ENCODE results near the gene MAD1L1. TPM values are rescaled to one million over a fixed set of nuclear protein-coding genes. Genes with fewer than 3 reads are reported as not detected.

MAD1L1 gene
- total RNA-seq, 2 experiments from 2014 or later, result 157 to 160 TPM

DNA sequence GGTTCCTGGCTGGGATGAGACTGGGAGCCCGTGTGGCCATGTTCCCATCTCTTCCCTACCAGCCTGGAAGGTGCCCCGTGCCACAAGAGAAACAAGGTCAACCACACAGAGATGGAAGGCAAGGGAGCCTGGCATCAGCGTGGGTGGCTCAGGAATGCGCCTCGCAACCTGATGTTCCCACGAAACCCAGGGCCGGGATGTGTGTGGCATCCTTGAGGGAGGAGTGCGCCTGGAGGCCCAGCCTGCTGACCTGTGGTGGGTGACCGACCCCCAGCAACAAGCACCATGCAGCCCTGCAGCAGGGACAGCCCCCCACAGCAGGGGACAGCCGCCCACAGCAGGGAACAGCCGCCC, 295.5 kb downstream of the MAD1L1 start:
- Histone ChIP-seq H3K4me3 (ENCODE audit: low read length) (no peak overlapping the region), H3K36me3 (ENCODE audit: insufficient read depth, low read length) (peaks cover 41% of the 10 kb centered on the region), H3K27ac (ENCODE audit: low read depth in 1 of 2, low read length in 2 of 2) (no peak overlapping the region), H3K4me1 (ENCODE audit: insufficient read depth, low read length) (peaks cover 69% of the 10 kb centered on the region), H3K27me3 (ENCODE audit: control insufficient read depth in 1 of 2, insufficient read depth in 2 of 2, low read length in 2 of 2) (no peaks in the 10 kb centered on the region), H3K9me3 (ENCODE audit: control insufficient read depth in 1 of 2, insufficient read depth in 1 of 2, low read length in 2 of 2) (no peaks in the 10 kb centered on the region)
- H3K27ac Mint-ChIP-seq, result peak overlapping the region; percentile 92
- H3K36me3 Mint-ChIP-seq (ENCODE audit: low read depth), result peaks cover 76% of the 10 kb centered on the region
- H3K4me1 Mint-ChIP-seq (ENCODE audit: low read depth), result peaks cover 68% of the 10 kb centered on the region
- ChIA-PET POLR2A (interaction anchor here (2.0 kb wide), 1 partner anchor 10 kb away, joined by 8 read pairs; no protein-coding TSS in a partner anchor), CTCF (no interaction called here)
- peak overlapping the region; percentile 82 for H3K4me3 Mint-ChIP-seq
- DNase-seq, result no peak
- ATAC-seq (ENCODE audit: poor library complexity), result no peak
- intact Hi-C loops (cut with DNase I, micrococcal nuclease), result no loop called here
- no peaks in the 10 kb centered on the region for H3K9me3 Mint-ChIP-seq
- TF ChIP-seq, protein P1, sequence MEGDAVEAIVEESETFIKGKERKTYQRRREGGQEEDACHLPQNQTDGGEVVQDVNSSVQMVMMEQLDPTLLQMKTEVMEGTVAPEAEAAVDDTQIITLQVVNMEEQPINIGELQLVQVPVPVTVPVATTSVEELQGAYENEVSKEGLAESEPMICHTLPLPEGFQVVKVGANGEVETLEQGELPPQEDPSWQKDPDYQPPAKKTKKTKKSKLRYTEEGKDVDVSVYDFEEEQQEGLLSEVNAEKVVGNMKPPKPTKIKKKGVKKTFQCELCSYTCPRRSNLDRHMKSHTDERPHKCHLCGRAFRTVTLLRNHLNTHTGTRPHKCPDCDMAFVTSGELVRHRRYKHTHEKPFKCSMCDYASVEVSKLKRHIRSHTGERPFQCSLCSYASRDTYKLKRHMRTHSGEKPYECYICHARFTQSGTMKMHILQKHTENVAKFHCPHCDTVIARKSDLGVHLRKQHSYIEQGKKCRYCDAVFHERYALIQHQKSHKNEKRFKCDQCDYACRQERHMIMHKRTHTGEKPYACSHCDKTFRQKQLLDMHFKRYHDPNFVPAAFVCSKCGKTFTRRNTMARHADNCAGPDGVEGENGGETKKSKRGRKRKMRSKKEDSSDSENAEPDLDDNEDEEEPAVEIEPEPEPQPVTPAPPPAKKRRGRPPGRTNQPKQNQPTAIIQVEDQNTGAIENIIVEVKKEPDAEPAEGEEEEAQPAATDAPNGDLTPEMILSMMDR (IDR thresholded peaks at IDR 0.05), result no peak
- peaks cover 4% of the 10 kb centered on the region for H3K27me3 Mint-ChIP-seq

DNA sequence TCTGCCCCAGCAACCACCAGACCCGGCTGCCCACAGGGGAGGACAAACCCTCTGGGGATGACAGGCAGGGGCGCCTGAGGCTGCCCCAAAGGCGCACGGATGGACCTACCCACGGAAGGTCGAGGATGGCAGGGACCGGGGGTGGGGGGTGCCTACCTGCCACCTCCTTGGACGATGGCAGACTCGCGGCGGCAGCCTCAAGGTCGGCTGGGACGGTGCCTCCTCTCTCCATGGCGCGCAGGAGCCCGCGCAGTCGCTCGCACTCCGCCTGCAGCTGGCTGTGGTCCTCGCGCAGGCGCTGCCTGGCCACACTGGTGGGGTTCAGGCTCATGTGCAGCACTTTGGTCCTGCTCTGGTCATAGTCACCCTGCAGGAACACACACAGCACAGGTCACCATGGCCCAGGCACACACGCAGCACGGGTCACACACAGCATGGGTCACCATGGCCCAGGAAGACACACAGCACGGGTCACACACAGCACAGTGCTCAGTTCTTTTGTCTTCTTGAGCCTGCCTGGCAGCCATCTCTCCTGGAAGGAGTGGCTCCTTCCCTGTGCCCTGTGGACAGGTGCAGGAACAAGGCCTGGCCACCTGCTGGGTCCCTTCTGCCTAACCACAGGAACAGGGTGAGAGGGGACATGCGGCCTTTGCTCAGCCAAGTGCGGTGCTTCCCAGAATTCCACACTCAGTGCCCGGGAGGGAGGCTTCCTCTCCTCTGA, 296.1 kb downstream of the MAD1L1 start:
- H3K9me3 Mint-ChIP-seq, result no peaks in the 10 kb centered on the region
- TF ChIP-seq, protein P1 (IDR thresholded peaks at IDR 0.05), result no peak
- peak overlapping the region; percentile 92 for H3K27ac Mint-ChIP-seq
- ATAC-seq (ENCODE audit: poor library complexity) (no peak), DNase-seq (no peak)
- peaks cover 81% of the 10 kb centered on the region for H3K36me3 Mint-ChIP-seq (ENCODE audit: low read depth)
- Histone ChIP-seq H3K36me3 (ENCODE audit: insufficient read depth, low read length) (peaks cover 46% of the 10 kb centered on the region), H3K4me3 (ENCODE audit: low read length) (no peak overlapping the region), H3K27me3 (ENCODE audit: control insufficient read depth in 1 of 2, insufficient read depth in 2 of 2, low read length in 2 of 2) (no peaks in the 10 kb centered on the region), H3K4me1 (ENCODE audit: insufficient read depth, low read length) (peaks cover 67% of the 10 kb centered on the region), H3K27ac (ENCODE audit: low read depth in 1 of 2, low read length in 2 of 2) (no peak overlapping the region), H3K9me3 (ENCODE audit: control insufficient read depth in 1 of 2, insufficient read depth in 1 of 2, low read length in 2 of 2) (no peaks in the 10 kb centered on the region)
- POLR2A ChIA-PET, result interaction anchor here (2.0 kb wide), 1 partner anchor 10 kb away, joined by 8 read pairs; no protein-coding TSS in a partner anchor
- peaks cover 66% of the 10 kb centered on the region for H3K4me1 Mint-ChIP-seq (ENCODE audit: low read depth)
- peak overlapping the region; percentile 85 for H3K4me3 Mint-ChIP-seq
- CTCF ChIA-PET, result no interaction called here
- peaks cover 4% of the 10 kb centered on the region for H3K27me3 Mint-ChIP-seq
- intact Hi-C loops (cut with DNase I, micrococcal nuclease), result no loop called here

DNA sequence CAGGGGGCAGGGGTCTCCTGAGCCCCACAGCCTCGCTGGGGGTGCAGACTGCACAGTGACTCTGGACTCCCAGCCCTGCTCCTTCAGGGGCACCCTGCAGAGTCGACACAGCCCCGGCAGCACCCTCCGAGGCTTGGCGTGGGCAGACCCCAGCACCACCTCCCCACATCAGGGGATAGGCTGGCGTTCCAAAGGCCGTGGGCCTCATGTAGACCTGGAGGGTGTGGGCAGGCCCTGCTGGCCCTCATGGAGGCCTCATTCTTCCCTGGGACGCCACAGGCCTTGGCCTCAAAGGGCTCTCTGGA, 296.8 kb downstream of the MAD1L1 start:
- no peaks in the 10 kb centered on the region for H3K9me3 ChIP-seq (ENCODE audit: control insufficient read depth in 1 of 2, insufficient read depth in 1 of 2, low read length in 2 of 2)
- H3K4me3 ChIP-seq (ENCODE audit: low read length), result no peak overlapping the region
- CTCF ChIA-PET, result no interaction called here
- no peak for DNase-seq
- H3K4me1 ChIP-seq (ENCODE audit: insufficient read depth, low read length), result peaks cover 61% of the 10 kb centered on the region
- H3K36me3 ChIP-seq (ENCODE audit: insufficient read depth, low read length), result peaks cover 52% of the 10 kb centered on the region
- H3K9me3 Mint-ChIP-seq, result no peaks in the 10 kb centered on the region
- intact Hi-C loops (cut with DNase I, micrococcal nuclease), result no loop called here
- H3K27ac Mint-ChIP-seq, result peak overlapping the region; percentile 92
- POLR2A ChIA-PET, result interaction anchor here (2.0 kb wide), 1 partner anchor 9 kb away, joined by 8 read pairs; no protein-coding TSS in a partner anchor
- peaks cover 63% of the 10 kb centered on the region for H3K4me1 Mint-ChIP-seq (ENCODE audit: low read depth)
- peaks cover 4% of the 10 kb centered on the region for H3K27me3 Mint-ChIP-seq
- TF ChIP-seq, protein P1 (IDR thresholded peaks at IDR 0.05), result no peak
- peaks cover 86% of the 10 kb centered on the region for H3K36me3 Mint-ChIP-seq (ENCODE audit: low read depth)
- peak overlapping the region; percentile 85 for H3K4me3 Mint-ChIP-seq
- no peak for ATAC-seq (ENCODE audit: poor library complexity)
- H3K27me3 ChIP-seq (ENCODE audit: control insufficient read depth in 1 of 2, insufficient read depth in 2 of 2, low read length in 2 of 2), result no peaks in the 10 kb centered on the region
- H3K27ac ChIP-seq (ENCODE audit: low read depth in 1 of 2, low read length in 2 of 2), result no peak overlapping the region
